Medulla oblongata (tissue), 1 donor: ENCODE data around the gene PCDHGA11.
A peak's percentile ranks its signal among the peaks of the same experiment; 100 is the strongest.
"Not testable (repeated sequence)": the region's sequence is repeated elsewhere in the genome, so short reads cannot be mapped to it uniquely, and the experiment has no call there.

Experiments used
- DNase-seq: peaks from one replicate; pipeline ENCODE4 v3.0.0-alpha.2; 2015; ENCODE audit errors: extremely low spot score

The PCDHGA11 gene

DNA sequence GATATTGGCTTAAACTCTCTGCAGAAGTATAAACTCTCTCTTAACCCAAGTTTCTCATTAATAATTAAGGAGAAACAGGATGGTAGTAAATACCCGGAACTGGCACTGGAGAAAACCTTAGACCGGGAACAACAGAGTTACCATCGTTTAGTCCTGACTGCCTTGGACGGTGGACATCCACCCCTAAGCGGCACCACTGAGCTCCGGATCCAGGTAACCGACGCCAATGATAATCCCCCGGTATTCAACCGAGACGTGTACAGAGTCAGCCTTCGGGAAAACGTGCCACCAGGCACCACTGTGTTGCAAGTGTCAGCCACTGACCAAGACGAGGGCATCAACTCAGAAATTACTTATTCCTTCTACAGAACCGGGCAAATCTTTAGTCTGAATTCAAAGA, 22.2 kb upstream of the PCDHGA11 start:
- no peak for DNase-seq

DNA sequence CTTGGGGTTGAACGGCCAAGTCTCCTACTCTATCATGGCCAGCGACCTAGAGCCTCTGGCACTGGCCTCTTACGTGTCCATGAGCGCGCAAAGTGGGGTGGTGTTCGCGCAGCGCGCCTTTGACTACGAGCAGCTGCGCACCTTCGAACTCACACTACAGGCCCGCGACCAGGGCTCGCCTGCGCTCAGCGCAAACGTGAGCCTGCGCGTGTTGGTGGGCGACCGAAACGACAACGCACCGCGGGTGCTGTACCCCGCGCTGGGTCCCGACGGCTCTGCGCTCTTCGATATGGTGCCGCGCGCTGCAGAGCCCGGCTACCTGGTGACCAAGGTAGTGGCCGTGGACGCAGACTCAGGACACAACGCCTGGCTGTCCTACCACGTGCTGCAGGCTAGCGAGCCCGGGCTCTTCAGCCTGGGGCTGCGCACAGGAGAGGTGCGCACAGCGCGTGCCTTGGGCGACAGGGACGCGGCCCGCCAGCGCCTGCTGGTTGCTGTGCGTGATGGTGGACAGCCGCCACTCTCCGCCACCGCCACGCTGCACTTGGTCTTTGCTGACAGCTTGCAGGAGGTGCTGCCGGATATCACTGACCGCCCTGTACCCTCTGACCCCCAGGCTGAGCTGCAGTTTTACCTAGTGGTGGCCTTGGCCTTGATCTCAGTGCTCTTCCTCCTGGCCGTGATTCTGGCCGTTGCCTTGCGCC, 21.1 kb upstream of the PCDHGA11 start:
- no peak for DNase-seq

DNA sequence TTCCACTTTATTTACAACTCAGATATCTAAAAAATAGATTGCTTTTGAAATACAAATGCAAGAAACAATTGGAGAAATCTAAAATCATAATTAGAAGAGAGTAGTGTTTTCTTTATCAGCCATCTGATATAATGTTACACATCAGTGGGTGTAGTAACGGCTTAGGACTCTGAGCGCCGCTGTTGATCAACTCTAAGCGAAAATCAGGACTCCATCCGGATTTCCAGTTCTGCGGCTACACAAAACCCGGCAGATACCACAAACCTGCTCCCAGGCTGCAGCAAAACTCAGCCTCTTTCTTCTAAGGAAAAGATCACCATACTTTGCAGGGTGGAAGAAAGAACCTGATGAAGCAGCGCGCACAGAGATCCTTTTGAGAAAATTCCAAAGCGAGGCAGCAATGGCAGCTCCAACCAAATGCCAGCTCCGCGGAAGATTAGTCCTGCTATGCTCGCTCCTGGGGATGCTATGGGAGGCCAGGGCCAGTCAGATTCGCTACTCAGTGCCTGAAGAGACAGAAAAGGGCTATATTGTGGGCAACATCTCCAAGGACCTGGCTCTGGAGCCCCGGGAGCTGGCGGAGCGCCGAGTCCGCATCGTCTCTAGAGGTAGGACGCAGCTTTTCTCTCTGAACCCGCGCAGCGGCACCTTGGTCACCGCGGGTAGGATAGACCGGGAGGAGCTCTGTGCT, 18.2 kb upstream of the PCDHGA11 start, which contains the start of gene PCDHGA9:
Gene PCDHGA9 (plus strand): TSS at position 226 of the 691 bp plus-strand sequence. CDS start 175 bp downstream, at position 401.
- peak; percentile 27 for DNase-seq

DNA sequence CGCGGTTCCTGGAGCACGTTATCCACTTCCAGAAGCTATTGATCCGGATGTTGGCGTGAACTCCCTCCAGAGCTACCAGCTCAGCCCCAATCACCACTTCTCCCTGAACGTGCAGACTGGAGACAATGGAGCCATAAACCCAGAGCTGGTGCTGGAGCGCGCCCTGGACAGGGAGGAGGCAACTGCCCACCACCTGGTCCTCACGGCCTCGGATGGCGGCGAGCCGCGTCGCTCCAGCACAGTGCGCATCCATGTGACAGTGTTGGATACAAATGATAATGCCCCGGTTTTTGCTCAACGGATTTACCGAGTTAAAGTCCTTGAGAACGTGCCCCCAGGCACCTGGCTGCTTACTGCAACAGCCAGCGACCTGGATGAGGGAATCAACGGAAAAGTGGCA, 17.5 kb upstream of the PCDHGA11 start:
- DNase-seq = no peak

DNA sequence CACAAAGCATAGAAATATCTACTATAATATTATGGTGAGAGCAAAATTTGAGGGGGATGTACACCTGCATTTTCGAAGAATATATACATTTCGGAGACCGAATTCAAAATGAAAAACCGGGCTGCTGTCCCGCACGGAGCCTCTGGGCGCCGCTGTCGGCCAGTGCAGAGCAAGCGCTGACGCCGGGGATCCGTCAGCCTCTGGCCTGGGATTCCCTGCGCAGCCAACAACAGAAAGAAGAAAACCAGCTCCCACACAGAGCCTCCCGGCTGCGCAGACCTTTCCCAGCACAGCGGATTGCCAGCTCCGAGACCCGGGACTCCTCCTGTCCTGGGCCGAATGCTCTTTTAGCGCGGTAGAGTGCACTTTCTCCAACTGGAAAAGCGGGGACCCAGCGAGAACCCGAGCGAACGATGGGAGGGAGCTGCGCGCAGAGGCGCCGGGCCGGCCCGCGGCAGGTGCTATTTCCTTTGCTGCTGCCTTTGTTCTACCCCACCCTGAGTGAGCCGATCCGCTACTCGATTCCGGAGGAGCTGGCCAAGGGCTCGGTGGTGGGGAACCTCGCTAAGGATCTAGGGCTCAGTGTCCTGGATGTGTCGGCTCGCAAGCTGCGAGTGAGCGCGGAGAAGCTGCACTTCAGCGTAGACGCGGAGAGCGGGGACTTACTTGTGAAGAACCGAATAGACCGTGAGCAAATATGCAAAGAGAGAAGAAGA, 12.9 kb upstream of the PCDHGA11 start, which contains the start of gene PCDHGB6:
Gene PCDHGB6 (plus strand): TSS at position 232 of the 716 bp plus-strand sequence. CDS start 182 bp downstream, at position 414.
- not testable (repeated sequence) for DNase-seq

DNA sequence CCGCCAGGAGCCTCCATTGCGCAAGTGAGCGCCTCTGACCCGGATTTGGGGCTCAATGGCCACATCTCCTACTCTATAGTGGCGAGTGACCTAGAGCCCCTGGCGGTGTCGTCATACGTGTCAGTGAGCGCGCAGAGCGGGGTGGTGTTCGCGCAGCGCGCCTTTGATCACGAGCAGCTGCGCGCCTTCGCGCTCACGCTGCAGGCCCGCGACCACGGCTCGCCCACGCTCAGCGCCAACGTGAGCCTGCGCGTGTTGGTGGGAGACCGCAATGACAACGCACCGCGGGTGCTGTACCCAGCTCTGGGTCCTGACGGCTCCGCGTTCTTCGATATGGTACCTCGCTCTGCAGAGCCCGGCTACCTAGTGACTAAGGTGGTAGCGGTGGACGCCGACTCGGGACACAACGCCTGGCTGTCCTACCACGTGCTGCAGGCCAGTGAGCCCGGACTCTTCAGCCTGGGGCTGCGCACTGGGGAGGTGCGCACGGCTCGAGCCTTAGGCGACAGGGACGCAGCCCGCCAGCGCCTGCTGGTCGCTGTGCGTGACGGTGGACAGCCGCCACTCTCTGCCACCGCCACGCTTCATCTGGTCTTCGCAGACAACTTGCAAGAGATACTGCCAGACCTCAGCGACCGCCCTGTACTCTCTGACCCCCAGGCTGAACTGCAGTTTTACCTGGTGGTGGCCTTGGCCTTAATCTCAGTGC, 11.1 kb upstream of the PCDHGA11 start:
- no peak for DNase-seq

DNA sequence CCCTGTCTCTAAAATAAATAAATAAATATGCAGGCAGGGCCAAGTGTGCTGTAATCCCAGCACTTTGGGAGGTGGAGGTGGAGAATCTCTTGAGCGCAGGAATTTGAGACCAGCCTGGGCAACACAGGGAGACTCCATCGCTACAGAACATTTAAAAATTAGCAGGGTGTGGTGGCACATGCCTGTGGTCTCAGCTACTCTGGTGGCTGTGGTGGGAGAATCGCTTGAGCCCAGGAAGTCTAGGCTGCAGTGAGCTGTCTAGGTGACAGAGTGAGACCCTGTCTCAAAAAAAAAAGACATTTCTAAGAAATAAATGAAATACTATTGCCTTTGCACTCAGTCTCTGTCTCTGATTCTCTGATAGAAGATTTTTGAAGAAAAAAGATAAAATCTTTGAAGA, 9.3 kb upstream of the PCDHGA11 start:
- DNase-seq = no peak

DNA sequence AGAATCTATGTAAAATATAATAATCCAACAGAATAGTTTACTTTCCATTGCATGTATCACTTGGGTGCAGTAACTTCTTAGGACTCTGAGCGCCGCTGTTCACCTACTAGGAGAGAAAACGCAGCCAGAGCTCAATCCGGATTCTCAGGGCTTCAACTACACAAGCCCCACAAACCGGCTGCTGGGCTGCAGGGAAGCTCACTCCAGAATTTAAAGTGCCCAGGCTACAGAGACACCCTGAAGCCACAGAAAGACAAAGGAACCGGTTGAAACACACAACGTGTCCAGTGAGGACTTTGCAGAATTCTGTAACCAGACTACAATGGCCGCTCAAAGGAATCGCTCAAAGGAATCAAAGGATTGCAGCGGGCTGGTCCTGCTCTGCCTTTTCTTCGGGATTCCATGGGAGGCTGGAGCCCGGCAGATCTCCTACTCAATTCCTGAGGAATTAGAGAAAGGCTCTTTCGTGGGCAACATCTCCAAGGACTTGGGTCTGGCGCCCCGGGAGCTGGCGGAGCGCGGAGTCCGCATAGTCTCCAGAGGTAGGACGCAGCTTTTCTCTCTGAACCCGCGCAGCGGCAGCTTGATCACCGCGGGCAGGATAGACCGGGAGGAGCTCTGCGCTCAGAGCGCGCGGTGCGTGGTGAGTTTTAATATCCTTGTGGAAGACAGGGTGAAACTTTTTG, 7.9 kb upstream of the PCDHGA11 start, which contains the start of gene PCDHGA10:
Gene PCDHGA10 (plus strand): TSS at position 134 of the 686 bp plus-strand sequence. CDS start 189 bp downstream, at position 323.
- DNase-seq = peak; percentile 25

DNA sequence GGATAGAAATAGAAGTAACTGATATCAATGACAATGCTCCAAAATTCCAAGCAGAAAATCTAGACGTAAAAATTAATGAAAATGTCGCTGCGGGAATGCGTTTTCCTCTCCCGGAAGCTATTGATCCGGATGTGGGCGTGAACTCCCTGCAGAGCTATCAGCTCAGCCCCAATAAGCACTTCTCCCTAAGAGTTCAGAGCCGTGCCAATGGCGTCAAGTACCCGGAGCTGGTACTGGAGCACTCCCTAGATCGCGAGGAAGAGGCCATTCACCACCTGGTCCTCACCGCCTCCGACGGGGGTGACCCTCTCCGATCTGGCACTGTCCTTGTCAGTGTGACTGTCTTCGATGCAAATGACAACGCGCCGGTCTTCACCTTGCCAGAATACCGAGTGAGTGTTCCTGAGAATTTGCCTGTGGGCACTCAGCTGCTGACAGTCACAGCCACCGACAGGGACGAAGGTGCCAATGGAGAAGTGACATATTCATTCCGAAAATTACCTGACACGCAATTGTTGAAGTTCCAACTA, 7.2 kb upstream of the PCDHGA11 start:
- no peak for DNase-seq

DNA sequence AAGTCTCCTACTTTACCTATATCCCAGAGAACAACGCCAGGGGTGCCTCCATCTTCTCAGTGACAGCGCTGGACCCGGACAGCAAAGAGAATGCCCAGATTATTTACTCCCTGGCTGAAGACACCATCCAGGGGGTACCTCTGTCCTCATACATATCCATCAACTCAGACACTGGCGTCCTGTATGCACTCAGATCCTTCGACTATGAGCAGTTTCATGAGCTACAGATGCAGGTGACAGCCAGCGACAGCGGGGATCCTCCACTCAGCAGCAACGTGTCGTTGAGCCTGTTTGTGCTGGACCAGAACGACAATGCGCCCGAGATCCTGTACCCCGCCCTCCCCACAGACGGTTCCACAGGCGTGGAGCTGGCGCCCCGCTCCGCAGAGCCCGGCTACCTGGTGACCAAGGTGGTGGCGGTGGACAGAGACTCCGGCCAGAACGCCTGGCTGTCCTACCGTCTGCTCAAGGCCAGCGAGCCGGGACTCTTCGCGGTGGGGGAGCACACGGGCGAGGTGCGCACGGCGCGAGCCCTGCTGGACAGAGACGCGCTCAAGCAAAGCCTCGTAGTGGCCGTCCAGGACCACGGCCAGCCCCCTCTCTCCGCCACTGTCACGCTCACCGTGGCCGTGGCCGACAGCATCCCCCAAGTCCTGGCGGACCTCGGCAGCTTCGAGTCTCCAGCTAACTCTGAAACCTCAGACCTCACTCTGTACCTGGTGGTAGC, 6.1 kb upstream of the PCDHGA11 start:
- DNase-seq = not testable (repeated sequence)

DNA sequence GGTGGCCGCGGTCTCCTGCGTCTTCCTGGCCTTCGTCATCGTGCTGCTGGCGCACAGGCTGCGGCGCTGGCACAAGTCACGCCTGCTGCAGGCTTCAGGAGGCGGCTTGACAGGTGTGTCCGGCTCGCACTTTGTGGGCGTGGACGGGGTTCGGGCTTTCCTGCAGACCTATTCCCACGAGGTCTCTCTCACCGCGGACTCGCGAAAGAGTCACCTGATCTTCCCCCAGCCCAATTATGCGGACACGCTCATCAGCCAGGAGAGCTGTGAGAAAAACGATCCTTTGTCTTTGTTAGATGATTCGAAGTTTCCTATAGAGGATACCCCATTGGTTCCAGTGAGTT, 5.6 kb upstream of the PCDHGA11 start:
- not testable (repeated sequence) for DNase-seq

DNA sequence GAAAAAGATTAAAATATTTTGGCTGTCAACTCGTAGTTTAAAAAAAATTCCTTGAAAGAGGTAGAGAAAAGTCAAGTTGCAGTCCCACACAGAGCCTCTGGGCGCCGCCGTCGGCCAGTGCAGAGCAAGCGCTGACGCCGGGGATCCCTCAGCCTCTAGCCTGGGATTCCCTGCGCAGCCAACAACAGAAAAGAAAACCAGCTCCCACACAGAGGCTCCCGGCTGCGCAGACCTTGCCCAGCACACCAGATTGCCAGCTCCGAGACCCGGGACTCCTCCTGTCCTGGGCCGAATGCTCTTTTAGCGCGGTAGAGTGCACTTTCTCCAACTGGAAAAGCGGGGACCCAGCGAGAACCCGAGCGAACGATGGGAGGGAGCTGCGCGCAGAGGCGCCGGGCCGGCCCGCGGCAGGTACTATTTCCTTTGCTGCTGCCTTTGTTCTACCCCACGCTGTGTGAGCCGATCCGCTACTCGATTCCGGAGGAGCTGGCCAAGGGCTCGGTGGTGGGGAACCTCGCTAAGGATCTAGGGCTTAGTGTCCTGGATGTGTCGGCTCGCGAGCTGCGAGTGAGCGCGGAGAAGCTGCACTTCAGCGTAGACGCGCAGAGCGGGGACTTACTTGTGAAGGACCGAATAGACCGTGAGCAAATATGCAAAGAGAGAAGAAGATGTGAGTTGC, 3.2 kb upstream of the PCDHGA11 start, which contains the start of gene PCDHGB7:
Gene PCDHGB7 (plus strand): TSS at position 184 of the 679 bp plus-strand sequence. CDS start 183 bp downstream, at position 367.
- peak; percentile 57 for DNase-seq

DNA sequence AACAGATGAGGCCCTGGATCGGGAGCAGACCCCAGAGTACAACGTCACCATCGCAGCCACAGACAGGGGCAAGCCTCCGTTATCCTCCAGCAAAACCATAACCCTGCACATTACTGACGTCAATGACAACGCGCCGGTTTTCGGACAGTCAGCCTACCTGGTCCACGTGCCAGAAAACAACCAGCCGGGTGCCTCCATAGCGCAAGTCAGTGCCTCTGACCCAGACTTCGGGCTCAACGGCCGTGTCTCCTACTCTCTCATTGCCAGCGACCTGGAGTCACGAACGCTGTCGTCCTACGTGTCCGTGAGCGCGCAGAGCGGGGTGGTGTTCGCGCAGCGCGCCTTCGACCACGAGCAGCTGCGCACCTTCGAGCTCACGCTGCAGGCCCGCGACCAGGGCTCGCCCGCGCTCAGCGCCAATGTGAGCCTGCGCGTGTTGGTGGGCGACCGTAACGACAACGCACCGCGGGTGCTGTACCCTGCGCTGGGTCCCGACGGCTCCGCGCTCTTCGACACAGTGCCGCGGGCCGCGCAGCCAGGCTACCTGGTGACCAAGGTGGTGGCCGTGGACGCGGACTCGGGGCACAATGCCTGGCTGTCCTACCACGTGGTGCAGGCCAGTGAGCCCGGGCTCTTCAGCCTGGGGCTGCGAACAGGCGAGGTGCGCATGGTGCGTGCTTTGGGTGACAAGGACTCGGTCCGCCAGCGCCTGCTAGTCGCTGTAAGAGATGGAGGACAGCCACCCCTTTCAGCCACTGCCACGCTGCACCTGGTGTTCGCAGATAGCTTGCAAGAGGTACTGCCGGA, 1.6 kb upstream of the PCDHGA11 start:
- DNase-seq = no peak

DNA sequence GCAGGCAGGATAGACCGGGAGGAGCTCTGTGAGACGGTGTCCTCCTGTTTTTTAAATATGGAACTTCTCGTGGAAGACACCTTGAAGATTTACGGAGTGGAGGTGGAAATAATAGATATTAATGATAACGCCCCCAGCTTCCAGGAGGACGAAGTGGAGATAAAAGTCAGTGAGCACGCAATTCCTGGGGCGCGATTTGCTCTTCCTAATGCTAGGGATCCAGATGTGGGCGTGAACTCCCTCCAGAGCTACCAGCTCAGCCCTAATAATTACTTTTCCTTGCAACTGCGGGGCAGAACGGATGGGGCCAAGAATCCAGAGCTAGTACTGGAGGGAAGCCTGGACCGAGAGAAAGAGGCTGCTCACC, 621 bp downstream of the PCDHGA11 start:
- no peak for DNase-seq

DNA sequence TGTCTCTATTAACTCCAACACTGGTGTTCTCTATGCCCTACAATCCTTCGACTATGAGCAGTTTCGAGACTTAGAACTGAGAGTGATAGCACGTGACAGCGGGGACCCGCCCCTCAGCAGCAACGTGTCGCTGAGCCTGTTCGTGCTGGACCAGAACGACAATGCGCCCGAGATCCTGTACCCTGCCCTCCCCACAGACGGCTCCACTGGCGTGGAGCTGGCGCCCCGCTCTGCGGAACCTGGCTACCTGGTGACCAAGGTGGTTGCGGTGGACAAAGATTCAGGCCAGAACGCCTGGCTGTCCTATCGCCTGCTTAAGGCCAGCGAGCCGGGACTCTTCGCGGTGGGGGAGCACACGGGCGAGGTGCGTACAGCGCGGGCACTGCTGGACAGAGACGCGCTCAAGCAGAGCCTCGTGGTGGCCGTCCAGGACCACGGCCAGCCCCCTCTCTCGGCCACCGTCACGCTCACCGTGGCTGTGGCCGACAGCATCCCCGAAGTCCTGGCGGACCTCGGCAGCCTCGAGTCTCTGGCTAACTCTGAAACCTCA, 2.0 kb downstream of the PCDHGA11 start:
- no peak for DNase-seq

DNA sequence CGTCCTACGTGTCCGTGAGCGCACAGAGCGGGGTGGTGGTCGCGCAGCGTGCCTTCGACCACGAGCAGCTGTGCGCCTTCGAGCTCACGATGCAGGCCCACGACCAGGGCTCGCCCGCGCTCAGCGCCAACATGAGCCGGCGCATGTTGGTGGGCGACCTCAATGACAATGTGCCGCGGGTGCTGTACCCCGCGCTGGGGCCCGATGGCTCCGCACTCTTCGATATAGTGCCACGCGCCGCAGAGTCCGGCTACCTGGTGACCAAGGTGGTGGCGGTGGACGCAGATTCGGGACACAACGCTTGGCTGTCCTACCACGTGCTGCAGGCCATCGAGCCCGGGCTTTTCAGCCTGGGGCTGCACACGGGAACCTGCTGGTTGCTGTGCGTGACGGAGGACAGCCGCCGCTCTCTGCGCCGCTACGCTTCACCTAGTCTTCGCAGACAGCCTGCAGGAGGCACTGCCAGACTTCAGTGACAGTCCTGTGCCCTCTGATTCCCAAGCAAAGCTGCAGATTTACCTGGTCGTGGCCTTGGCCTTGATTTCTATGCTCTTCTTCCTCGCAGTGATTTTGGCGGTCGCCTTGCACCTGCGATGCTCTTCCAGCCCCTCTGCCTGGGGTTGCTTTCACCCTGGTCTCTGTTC, 7.1 kb downstream of the PCDHGA11 start:
- DNase-seq = no peak

DNA sequence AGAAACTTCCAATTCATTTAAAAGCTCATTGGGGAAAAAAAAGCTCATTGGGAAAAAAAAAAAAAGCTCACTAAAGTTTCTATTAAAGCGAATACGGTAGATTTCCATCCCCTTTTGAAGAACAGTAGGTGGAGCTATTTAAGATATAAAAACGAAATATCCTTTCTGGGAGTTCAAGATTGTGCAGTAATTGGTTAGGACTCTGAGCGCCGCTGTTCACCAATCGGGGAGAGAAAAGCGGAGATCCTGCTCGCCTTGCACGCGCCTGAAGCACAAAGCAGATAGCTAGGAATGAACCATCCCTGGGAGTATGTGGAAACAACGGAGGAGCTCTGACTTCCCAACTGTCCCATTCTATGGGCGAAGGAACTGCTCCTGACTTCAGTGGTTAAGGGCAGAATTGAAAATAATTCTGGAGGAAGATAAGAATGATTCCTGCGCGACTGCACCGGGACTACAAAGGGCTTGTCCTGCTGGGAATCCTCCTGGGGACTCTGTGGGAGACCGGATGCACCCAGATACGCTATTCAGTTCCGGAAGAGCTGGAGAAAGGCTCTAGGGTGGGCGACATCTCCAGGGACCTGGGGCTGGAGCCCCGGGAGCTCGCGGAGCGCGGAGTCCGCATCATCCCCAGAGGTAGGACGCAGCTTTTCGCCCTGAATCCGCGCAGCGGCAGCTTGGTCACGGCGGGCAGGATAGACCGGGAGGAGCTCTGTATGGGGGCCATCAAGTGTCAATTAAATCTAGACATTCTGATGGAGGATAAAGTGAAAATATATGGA, 9.7 kb downstream of the PCDHGA11 start, which contains the start of gene PCDHGA12:
Gene PCDHGA12 (plus strand): TSS at position 176 of the 782 bp plus-strand sequence. CDS start 253 bp downstream, at position 429.
- DNase-seq = peak; percentile 62
